ENCODE data around the gene KHDRBS2.

Gene KHDRBS2

GRCh38 chr6:61688165-61688564 is 597.9 kb downstream of the KHDRBS2 start:
- no peaks in the 10 kb centered on the region for H3K36me3 ChIP-seq (ENCODE audit: control insufficient read depth, low read depth, low read length)
- H3K9ac ChIP-seq (ENCODE audit: low read length): no peak overlapping the region
- no peak overlapping the region for H3K27ac ChIP-seq (ENCODE audit: low read length)
- H3K4me3 ChIP-seq (ENCODE audit: low read length): no peak overlapping the region
- no peaks in the 10 kb centered on the region for H3K9me3 ChIP-seq (ENCODE audit: control insufficient read depth, low read depth, low read length)
- H3K4me1 ChIP-seq (ENCODE audit: control insufficient read depth, low read depth, low read length): peaks cover 2% of the 10 kb centered on the region
- H3K27me3 ChIP-seq (ENCODE audit: control insufficient read depth, insufficient read depth, low read length): no peaks in the 10 kb centered on the region

GRCh38 chr6:61682562-61682961 is 603.5 kb downstream of the KHDRBS2 start:
- H3K36me3 ChIP-seq (ENCODE audit: control insufficient read depth, low read depth, low read length): no peaks in the 10 kb centered on the region
- H3K27me3 ChIP-seq (ENCODE audit: control insufficient read depth, insufficient read depth, low read length): no peaks in the 10 kb centered on the region
- no peaks in the 10 kb centered on the region for H3K9me3 ChIP-seq (ENCODE audit: control insufficient read depth, low read depth, low read length)
- no peak overlapping the region for H3K9ac ChIP-seq (ENCODE audit: low read length)
- H3K4me3 ChIP-seq (ENCODE audit: low read length): no peak overlapping the region
- H3K4me1 ChIP-seq (ENCODE audit: control insufficient read depth, low read depth, low read length): peaks cover 10% of the 10 kb centered on the region
- no peak overlapping the region for H3K27ac ChIP-seq (ENCODE audit: low read length)

GRCh38 chr6:61679625-61680024 is 606.4 kb downstream of the KHDRBS2 start:
- Histone ChIP-seq H3K9ac (ENCODE audit: low read length) (no peak overlapping the region), H3K27me3 (ENCODE audit: control insufficient read depth, insufficient read depth, low read length) (no peaks in the 10 kb centered on the region)

GRCh38 chr6:61675734-61676133 is 610.3 kb downstream of the KHDRBS2 start:
- Histone ChIP-seq H3K4me1 (ENCODE audit: control insufficient read depth, low read depth, low read length) (no peaks in the 10 kb centered on the region), H3K9ac (ENCODE audit: low read length) (no peak overlapping the region), H3K9me3 (ENCODE audit: control insufficient read depth, low read depth, low read length) (no peaks in the 10 kb centered on the region), H3K27ac (ENCODE audit: low read length) (no peak overlapping the region), H3K27me3 (ENCODE audit: control insufficient read depth, insufficient read depth, low read length) (no peaks in the 10 kb centered on the region), H3K4me3 (ENCODE audit: low read length) (no peak overlapping the region), H3K36me3 (ENCODE audit: control insufficient read depth, low read depth, low read length) (no peaks in the 10 kb centered on the region)

More at GRCh38 chr6:61679625-61680024, 606.4 kb downstream of the KHDRBS2 start:
- no peaks in the 10 kb centered on the region for H3K9me3 ChIP-seq (ENCODE audit: control insufficient read depth, low read depth, low read length)
- H3K4me1 ChIP-seq (ENCODE audit: control insufficient read depth, low read depth, low read length): peaks cover 10% of the 10 kb centered on the region
- no peak overlapping the region for H3K4me3 ChIP-seq (ENCODE audit: low read length)
- H3K27ac ChIP-seq (ENCODE audit: low read length): no peak overlapping the region
- H3K36me3 ChIP-seq (ENCODE audit: control insufficient read depth, low read depth, low read length): no peaks in the 10 kb centered on the region

- no peaks in the 10 kb centered on the region for H3K9me3 ChIP-seq (ENCODE audit: control insufficient read depth, low read depth, low read length)
- no peaks in the 10 kb centered on the region for H3K4me1 ChIP-seq (ENCODE audit: control insufficient read depth, low read depth, low read length)
These were observed 636.2 kb downstream of the KHDRBS2 start for GRCh38 chr6:61649845-61650244.

GRCh38 chr6:61640463-61640862 is 645.6 kb downstream of the KHDRBS2 start:
- H3K27ac ChIP-seq (ENCODE audit: low read length): no peak overlapping the region
- no peaks in the 10 kb centered on the region for H3K36me3 ChIP-seq (ENCODE audit: control insufficient read depth, low read depth, low read length)

More at GRCh38 chr6:61649845-61650244, 636.2 kb downstream of the KHDRBS2 start:
- Histone ChIP-seq H3K4me3 (ENCODE audit: low read length) (no peak overlapping the region), H3K27ac (ENCODE audit: low read length) (no peak overlapping the region), H3K9ac (ENCODE audit: low read length) (no peak overlapping the region), H3K36me3 (ENCODE audit: control insufficient read depth, low read depth, low read length) (no peaks in the 10 kb centered on the region), H3K27me3 (ENCODE audit: control insufficient read depth, insufficient read depth, low read length) (no peaks in the 10 kb centered on the region)

More at GRCh38 chr6:61640463-61640862, 645.6 kb downstream of the KHDRBS2 start:
- peaks cover 3% of the 10 kb centered on the region for H3K9me3 ChIP-seq (ENCODE audit: control insufficient read depth, low read depth, low read length)
- H3K9ac ChIP-seq (ENCODE audit: low read length): no peak overlapping the region
- H3K27me3 ChIP-seq (ENCODE audit: control insufficient read depth, insufficient read depth, low read length): no peaks in the 10 kb centered on the region
- no peaks in the 10 kb centered on the region for H3K4me1 ChIP-seq (ENCODE audit: control insufficient read depth, low read depth, low read length)
- no peak overlapping the region for H3K4me3 ChIP-seq (ENCODE audit: low read length)

All from iPS-18a (cell line).